ENCODE data around the gene SLC25A25. TPM values are rescaled to one million over a fixed set of nuclear protein-coding genes. Genes with fewer than 3 reads are reported as not detected.

Gene SLC25A25
- total and polyA plus RNA-seq, 2 of the 8 experiments (the other 6 are each of a cell fraction or from before 2014, with no cell fraction given) = 6.5 to 18.5 TPM

DNA sequence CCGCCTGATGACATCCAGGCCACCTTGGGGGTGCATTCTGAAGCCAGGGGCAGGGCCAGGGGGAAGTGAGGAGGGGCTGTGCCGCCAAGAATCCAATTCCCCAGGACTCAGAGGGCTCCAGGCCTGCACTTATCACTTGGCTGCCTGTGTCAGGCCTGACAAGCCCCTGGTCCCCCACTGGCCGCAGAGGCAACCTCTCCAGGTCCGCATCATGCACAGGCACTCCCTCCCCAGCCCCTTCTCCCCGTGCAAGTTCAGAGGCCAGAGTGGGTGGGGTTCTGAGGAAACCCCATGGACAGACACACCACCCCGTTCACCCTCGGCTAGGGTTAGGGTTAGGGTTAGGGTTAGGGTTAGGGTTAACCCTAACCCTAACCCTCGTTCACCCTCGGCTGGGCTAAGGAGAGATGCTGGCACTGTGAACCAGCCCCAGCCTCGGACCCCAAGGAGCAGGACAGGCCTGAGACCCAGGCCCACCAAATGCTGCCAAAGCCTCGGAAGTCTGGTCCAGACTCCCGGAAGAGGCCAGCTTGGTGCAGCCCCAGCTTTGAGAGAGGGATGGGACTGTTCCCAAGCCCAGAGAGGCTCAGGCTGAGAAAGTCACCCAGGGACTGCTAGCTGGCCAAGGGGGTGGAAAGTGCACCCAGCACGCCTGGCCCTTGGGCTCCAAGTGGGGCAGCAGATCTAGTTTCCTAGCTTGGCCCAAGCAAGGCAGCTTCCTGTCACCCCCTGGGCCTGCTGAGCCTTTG, 86.1 kb downstream of the SLC25A25 start (continued):
- TF ChIP-seq GABPA (IDR thresholded peaks at IDR 0.05; ENCODE audit: borderline replicate concordance, insufficient read depth, low read length) (no peak), HDAC6 (IDR thresholded peaks at IDR 0.05; ENCODE audit: low read depth, low read length) (no peak), BACH1 (IDR thresholded peaks at IDR 0.05; ENCODE audit: low read length) (no peak), SIN3A (conservative IDR thresholded peaks at IDR 0.05 in 1 of 2, IDR thresholded peaks at IDR 0.05 in 1 of 2; ENCODE audit: low read depth in 1 of 2, low read length in 2 of 2) (no peak)
- TF ChIP-seq, protein P1, sequence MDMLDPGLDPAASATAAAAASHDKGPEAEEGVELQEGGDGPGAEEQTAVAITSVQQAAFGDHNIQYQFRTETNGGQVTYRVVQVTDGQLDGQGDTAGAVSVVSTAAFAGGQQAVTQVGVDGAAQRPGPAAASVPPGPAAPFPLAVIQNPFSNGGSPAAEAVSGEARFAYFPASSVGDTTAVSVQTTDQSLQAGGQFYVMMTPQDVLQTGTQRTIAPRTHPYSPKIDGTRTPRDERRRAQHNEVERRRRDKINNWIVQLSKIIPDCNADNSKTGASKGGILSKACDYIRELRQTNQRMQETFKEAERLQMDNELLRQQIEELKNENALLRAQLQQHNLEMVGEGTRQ (IDR thresholded peaks at IDR 0.05; ENCODE audit: low read length) = no peak
- TF ChIP-seq, protein P2, sequence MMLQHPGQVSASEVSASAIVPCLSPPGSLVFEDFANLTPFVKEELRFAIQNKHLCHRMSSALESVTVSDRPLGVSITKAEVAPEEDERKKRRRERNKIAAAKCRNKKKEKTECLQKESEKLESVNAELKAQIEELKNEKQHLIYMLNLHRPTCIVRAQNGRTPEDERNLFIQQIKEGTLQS (IDR thresholded peaks at IDR 0.05; ENCODE audit: insufficient read depth, low read depth, low read length) = no peak
